Activated CD4-positive, CD25-positive, alpha-beta regulatory T cell treated with anti-CD3 and anti-CD28 coated beads, Interleukin-2, amount 50 U/mL, for 24 hours (primary cell): ENCODE results near the gene FOS.
A peak's percentile ranks its signal among the peaks of the same experiment; 100 is the strongest.
"Not testable (repeated sequence)": the region's sequence is repeated elsewhere in the genome, so short reads cannot be mapped to it uniquely, and the experiment has no call there.

Experiments
- ATAC-seq, 2 donors: fragments of 150-1000 bp; cut with Tn5 transposase; one replicate each; pipeline ENCODE4 v1.10.0; 2021; ENCODE audit warnings: mild to moderate bottlenecking in 1 of 2, moderate library complexity in 1 of 2

The FOS gene

DNA sequence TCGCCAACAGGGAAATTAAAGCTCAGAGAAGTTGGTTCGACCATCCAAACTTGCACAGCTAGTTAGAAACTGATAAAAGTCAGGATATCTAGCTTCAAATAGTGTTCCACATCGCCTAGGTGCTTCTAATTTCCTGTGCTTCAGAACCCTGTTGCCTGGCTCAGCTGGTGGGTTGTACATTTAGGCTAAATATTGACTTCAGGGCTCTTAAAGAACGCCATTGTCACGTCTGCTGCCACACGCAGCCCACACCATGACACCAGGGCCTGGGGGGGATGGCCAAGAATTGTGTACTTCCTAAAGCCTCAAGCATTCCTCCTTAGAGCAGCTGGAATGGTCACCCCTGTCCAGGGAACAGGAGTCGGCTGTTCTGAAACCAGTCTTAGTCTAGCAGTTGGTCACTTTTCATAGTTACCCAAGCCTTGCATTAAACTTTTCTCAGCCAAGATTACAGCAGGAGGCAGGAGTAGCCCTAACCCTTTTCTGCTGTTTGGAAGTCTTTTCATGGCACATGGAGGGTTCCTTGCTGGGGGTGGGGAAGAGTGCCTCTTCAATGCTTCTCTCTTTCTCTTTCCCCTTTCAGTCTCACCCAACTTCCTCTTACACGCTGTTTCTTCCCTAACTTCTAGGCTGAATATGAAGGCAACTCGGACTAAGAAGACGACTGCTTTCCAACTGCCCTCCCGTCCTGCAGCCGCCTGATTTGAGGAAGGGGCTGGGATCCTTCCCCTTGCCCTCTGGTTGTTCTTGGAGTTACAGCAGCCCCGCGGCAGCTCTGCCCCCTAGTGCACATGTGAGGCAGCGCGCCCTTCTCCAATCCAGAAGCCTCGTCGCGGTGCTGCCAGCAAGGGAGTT lies 17.1 kb downstream of the FOS start:
- no peak for ATAC-seq

DNA sequence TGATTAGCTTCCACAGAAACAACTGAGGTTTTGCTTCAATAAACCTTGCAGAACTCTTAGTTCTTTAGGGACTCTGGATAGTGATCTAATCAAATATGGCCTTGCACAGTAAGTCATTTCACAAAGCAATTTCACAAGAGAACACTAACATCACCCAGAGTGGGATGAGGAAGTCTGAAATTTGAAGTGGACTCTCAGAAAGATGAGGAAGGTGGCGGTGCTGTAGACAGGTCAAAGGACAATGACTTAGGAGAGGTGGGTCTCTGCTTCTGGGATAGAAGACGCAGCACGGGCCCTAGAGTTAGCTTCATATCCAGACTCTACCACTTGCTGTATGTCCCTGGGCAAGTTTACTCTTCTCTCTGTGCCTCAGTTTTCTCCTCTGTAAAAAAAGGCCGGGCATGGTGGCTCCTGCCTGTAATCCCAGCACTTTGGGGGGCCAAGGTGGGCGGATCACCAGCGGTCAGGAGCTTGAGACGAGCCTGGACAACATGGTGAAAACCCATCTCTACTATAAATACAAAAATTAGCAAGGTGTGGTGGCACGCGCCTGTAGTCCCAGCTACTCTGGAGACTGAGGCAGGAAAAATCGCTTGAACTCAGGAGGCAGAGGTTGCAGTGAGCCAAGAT lies 18.9 kb downstream of the FOS start:
- ATAC-seq: no peak

- no peak for ATAC-seq
Observed at GRCh38 chr14:75298187-75298965, 19.7 kb downstream of the FOS start.

- no peak for ATAC-seq
Observed at GRCh38 chr14:75299059-75299458, 20.4 kb downstream of the FOS start.

- ATAC-seq: no peak
Observed at GRCh38 chr14:75299576-75299975, 20.9 kb downstream of the FOS start.

DNA sequence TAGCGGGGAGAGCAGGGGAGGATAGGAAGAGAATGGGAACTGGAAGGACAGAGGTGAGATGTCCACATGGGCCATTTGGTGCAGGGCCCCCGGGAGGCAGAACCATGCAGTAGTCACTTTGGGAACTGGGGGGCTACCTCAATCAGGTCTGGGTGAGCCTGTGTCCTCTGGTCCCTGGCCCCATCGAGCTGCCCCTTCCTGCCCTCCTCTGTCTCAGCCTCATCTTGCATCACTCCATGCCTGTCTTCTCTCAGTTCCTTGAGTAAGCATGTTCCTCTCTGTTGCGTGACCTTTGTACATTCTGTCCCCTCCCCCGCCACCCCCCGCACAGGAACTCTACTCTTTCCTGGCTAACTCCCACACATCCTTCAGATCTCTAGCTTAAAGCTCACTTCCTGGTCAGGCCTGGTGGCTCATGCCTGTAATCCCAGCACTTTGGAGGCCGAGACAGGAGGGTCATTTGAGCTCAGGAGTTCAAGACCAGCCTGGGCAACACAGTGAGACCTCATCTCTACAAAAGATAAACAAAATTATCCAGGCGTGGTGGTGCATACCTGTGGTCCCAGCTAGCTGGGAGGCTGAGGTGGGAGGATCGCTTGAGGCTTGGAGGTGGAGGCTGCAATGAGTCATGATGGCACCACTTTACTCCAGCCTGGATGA lies 23.2 kb downstream of the FOS start:
- ATAC-seq: peak; percentile 25 to 46

DNA sequence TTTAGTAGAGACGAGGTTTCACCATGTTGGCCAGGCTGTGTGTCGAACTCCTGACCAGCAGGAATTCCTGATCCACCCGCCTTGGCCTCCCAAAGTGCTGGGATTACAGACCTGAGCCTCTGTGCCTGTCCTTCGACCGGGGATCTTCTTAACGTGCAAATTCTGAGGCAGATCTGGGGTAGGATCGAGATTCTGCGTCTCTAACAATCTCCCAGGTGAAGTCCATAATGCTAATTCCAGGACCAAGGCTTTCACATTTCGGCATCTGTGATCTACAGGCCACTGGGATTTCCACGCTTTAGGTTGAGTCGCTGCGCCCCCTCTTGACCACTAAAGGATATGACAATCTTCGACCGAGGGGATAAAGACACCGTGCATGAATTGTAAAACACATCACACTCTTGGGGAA lies 24.8 kb downstream of the FOS start:
- peak; percentile 46 to 62 for ATAC-seq

DNA sequence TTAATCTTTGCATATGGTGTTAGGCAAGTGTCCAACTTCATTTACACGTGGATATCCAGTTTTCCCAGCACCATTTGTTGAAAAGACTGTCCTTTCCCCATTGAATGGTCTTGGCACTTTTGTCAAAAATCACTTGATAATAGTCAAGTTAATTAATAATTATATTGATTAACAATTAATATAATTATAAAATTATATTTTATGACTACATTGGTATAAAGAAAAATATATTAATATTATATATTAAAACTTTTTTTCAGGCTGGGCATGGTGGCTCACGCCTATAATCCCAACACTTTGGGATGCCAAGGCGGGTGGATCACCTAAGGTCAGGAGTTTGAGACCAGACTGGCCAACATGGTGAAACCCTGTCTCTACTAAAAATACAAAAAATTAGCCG lies 27.8 kb downstream of the FOS start:
- ATAC-seq: not testable (repeated sequence)

DNA sequence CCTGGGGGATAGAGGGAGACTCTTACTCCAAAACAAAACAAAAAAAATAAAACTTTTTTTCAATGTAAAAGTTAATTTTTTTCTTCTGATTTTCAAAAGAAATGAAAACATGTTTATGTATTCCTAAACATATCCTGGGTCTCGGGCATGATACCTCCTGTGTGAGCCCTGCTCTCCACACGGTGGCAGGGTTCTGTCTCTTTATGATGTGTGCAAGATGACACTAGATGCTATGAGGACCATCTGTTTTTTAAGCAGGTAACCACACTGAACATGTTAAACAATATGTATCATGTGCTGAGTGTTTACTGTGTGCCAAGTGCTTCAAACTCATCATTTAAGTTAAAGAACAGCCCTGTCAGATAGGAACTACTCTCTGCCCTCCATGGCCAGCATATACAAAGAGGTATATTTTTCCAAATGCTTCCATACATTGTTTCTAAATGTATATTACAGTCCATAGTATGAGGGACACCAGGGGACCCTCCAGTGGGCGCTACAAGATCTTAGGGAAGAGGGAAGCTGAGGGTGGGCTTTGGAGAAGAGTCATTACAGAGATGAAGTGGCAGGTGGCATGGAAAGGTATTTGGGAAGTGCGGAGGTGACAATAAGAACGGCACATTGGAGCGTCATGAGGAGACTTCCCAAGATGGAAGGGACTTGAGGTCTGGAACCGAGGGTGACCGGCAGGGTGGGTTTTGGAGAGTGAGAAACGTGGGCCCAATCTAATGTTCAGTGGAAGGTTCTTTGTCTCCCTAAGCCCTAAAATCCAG lies 28.5 kb downstream of the FOS start:
- ATAC-seq: peak; percentile 35 to 69

- ATAC-seq: peak; percentile 48 to 63
Observed at GRCh38 chr14:75307700-75308379, 29.2 kb downstream of the FOS start.

DNA sequence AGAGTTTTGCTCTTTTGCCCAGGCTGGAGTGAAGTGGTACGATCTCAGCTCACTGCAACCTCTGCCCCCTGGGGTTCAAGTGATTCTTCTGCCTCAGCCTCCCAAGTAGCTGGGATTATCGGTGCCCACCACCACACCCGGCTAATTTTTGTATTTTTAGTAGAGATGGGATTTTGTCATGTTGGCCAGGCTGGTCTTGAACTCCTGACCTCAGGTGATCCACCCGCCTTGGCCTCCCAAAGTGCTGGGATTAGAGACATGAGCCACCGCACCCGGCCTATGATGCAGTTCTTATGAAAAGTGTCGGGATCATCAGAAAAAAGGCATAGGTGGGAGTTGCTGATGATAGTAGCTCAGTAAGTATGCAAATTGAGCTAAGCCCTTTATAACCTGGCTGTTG lies 30.4 kb downstream of the FOS start:
- ATAC-seq: not testable (repeated sequence)

DNA sequence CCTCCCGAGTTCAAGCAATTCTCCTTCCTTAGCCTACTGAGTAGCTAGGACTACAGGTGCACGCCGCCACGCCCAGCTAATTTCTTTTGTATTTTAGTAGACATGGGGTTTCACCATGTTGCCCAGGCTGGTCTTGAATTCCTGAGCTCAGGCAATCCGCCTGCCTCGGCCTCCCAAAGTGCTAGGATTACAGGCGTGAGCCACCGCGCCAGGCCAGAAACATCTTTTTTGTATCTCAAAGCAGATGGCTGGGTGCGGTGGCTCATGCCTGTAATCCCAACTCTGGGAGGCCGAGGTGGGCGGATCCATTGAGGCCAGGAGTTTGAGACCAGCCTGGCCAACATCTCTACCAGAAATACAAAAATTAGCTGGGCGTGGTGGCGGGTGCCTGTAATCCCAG lies 30.9 kb downstream of the FOS start:
- not testable (repeated sequence) for ATAC-seq

DNA sequence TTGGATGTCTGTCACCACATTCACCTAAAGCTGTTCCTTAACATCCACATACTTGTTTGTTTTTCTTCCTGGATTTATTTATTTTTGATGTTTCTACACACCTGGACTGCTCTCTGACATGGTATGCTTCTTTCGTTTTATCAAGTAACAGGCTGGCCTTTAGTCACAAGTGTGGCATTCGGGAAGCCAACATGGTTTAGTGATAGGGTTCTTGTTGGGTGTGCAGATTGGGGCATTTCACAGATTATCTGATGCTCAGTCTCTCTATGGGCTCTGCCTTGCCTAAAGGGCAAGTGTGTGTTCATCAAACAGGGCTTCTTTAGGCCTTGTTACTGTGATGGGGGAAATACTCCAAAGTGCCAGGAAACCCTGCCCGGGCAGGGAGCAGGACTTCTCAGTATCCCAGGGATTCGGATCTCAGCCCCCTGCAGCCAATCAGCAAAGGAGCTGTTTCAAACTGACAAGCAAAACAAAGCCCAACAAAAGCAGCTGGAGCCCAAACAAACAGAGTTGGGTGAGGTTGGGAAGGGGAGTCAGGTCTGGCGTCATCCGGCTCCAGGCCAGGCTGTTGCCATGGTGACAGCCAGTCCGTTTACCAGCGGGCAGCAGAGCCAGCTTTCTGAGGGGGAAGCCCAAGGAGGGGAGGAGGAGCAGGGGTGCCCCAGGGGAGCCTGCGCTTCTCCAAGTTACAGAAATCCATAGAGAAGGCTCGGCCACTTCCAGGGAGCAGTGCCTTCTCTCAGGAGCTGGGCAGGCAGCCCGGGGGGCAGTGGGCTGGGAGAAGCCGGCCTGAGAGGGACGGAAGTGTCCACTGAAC lies 31.9 kb downstream of the FOS start:
- ATAC-seq: no peak

- ATAC-seq: no peak
Observed at GRCh38 chr14:75311356-75311755, 32.7 kb downstream of the FOS start.

DNA sequence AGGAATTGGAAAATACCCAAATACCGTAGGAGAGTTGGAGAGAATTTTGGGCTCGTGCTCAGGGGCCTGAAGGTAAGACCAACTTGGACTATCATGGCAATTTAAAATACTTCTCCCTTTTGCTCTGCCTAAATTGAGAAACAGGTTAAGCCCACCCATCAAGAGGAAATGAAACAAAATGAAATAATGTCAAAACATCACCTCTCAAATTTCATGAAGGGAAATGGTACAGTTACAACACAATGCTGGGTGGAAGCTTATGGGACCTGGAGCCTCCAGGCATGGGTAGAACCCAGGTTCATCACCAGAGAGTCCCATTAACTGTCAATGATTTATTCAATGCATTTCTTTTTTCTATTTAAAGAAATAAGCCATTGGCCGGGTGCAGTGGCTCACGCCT lies 33.7 kb downstream of the FOS start:
- ATAC-seq: no peak

DNA sequence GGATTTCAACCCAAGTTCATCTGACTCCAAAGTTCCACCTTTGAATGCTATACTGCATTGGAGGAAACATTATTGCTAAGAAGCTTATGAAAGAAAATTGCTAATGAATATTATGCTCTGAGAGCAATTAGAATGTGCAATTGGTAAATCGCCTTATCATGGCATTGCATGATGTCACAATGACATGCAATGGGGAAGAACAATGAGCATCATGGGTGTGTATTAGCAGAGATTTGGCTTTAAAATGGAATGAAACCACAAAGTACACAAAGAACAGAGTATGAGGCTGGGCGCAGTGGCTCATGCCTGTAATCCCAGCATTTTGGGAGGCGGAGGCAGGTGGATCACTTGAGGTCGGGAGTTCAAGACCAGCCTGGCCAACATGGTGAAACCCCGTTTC lies 34.7 kb downstream of the FOS start:
- no peak for ATAC-seq

DNA sequence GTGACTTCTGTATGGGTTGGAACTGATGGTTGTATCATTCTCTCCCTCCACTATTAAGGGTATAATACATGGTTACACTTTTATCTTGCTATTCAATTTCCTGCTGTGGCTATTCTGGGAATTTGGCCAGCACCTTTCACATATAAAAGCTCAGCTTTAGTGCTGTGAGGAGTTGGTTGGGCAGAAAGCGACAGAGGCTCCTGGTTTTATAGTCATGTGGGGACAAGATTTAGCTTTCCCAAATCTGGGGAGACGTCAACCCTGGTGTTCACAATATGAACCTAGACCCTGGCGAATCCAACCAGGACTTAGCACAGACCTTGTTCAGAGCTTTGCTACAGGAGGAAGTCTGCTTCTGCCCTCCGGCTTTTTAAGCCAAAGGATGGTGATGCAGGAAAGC lies 36.5 kb downstream of the FOS start:
- no peak for ATAC-seq

DNA sequence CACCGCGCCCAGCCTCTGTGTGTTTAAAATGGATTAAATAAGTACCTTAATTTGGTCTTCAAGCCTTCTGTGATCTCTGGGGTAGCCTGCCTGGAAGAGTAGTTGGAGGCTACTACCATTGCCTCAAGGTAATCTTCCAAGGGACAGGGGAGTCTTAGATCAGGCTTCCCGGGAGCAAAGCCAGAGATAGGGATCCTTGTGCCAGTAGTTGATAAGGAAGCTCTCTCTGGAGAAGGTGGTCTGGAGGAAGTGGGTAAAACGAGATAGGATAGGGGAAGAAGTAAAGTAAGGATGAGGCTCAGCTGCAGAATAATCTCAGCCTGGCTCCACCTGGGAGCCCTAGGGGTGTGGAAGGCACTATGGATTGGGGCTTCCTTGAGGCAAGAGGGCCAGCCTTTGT lies 38.5 kb downstream of the FOS start:
- ATAC-seq: no peak

- no peak for ATAC-seq
Observed at GRCh38 chr14:75318353-75318752, 39.7 kb downstream of the FOS start.

DNA sequence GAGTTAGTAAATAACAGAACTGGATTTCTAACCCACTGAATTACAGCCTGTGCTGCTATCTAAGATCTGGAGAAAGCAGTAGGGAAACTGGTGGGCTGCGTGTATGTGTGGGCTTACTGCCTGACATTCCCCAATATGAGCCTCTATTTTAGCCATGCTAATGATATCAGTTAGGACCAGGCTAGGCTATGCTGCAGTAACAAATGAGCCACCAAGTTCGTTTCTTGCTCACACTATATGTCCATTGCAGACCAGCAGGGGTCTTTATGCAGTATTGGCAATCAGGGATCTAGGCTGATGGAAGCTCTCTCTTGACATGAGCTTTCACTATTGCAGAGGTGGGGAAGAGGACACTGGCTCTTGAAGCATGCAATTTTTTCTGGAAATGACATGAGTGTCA lies 40.4 kb downstream of the FOS start:
- no peak for ATAC-seq

GRCh38 chr14:75320196-75320595 lies 41.6 kb downstream of the FOS start:
- no peak for ATAC-seq
